ENCODE data around the gene PTRHD1. TPM values are rescaled to one million over a fixed set of nuclear protein-coding genes. Genes with fewer than 3 reads are reported as not detected.
"Not testable (repeated sequence)": the region's sequence is repeated elsewhere in the genome, so short reads cannot be mapped to it uniquely, and the experiment has no call there.

Gene PTRHD1
- total RNA-seq, 4 donors from 2014 or later, result 8.1 to 20.4 (median 15.6) TPM

DNA sequence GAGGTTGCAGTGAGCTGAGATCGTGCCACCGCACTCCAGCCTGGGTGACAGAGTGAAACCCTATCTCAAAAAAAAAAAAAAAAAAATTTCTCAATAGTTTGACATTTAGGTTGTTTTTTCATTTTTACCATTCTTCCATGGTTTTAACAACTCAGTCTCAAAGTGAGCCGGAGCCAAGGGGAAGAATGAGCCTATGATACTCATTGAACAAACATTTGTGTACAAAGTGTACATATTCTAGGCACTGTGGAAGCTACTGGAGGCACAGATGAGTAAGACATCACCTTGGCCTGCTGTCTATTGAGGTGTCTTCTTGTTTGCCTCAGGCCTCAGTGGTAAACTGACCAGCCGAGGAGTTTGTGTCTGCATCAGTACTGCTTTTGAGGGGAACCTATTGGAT is 22.0 kb upstream of the PTRHD1 start:
- no peak for DNase-seq (ENCODE audit: extremely low spot score)
- peaks cover 3 to 31% (median 20%) of the 10 kb centered on the region in 4 donors for H3K36me3 ChIP-seq
- 97% methylated on average over 4 of the region's 4 CpGs for WGBS

GRCh38 chr2:24814516-24814915 is 21.3 kb upstream of the PTRHD1 start:
- DNase-seq (ENCODE audit: extremely low spot score), result no peak
- Histone ChIP-seq H3K9me3 (no peaks in the 10 kb centered on the region), H3K4me3 (no peak overlapping the region), H3K27ac (replicated peaks in 1 of 4) (no peak overlapping the region), H3K27me3 (no peaks in the 10 kb centered on the region), H3K36me3 (peaks cover 0 to 25% (median 14%) of the 10 kb centered on the region in 4 donors), H3K4me1 (no peaks in the 10 kb centered on the region)
- intact Hi-C loops (cut with DNase I), result no loop called here
- TF ChIP-seq POLR2A (IDR thresholded peaks at IDR 0.05; ENCODE audit: low read depth), result no peak
- no peak for TF ChIP-seq EP300 (IDR thresholded peaks at IDR 0.05)
- TF ChIP-seq POLR2AphosphoS5 (IDR thresholded peaks at IDR 0.05), result no peak
- TF ChIP-seq CTCF (IDR thresholded peaks at IDR 0.05), result no peak
- WGBS, result 89% methylated on average over 4 of the region's 4 CpGs

More for the DNA sequence above, 22.0 kb upstream of the PTRHD1 start:
- no peaks in the 10 kb centered on the region for H3K9me3 ChIP-seq
- TF ChIP-seq CTCF (IDR thresholded peaks at IDR 0.05) (no peak), EP300 (IDR thresholded peaks at IDR 0.05) (no peak), POLR2A (IDR thresholded peaks at IDR 0.05; ENCODE audit: low read depth) (no peak)
- intact Hi-C loops (cut with DNase I), result no loop called here
- H3K4me3 ChIP-seq, result no peak overlapping the region
- no peaks in the 10 kb centered on the region for H3K27me3 ChIP-seq
- no peaks in the 10 kb centered on the region for H3K4me1 ChIP-seq
- no peak overlapping the region for H3K27ac ChIP-seq (replicated peaks in 1 of 4)

DNA sequence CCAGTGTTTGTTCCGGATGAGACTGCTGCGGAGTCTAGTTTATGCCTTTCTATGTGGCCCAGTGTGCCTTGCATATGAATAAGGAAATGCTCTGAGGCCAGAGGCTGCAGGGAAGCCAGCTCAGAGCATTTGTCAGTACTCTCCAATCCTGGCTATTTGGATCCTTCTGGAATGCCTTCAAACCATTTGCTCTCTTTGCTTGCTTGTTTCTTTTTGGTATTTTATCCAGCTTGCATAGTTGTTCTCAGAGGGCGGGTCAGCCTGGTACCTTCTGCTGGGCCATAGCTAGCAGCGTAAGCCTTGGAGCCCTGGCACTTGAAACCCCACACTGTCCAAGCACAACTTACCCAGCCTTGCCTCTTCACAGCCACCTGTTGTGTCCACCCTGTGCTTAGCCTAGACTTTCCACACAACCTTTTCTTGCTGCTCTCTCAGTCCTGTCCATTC is 20.5 kb upstream of the PTRHD1 start:
- H3K36me3 ChIP-seq, result peaks cover 0 to 20% (median 12%) of the 10 kb centered on the region in 4 donors
- H3K27ac ChIP-seq (replicated peaks in 1 of 4), result no peak overlapping the region
- TF ChIP-seq EP300 (IDR thresholded peaks at IDR 0.05), result no peak
- TF ChIP-seq POLR2AphosphoS5 (IDR thresholded peaks at IDR 0.05), result no peak
- H3K4me3 ChIP-seq, result no peak overlapping the region
- intact Hi-C loops (cut with DNase I), result no loop called here
- H3K4me1 ChIP-seq, result no peaks in the 10 kb centered on the region
- 92% methylated on average over 4 of the region's 4 CpGs for WGBS
- DNase-seq (ENCODE audit: extremely low spot score), result no peak
- no peaks in the 10 kb centered on the region for H3K9me3 ChIP-seq
- H3K27me3 ChIP-seq, result no peaks in the 10 kb centered on the region

DNA sequence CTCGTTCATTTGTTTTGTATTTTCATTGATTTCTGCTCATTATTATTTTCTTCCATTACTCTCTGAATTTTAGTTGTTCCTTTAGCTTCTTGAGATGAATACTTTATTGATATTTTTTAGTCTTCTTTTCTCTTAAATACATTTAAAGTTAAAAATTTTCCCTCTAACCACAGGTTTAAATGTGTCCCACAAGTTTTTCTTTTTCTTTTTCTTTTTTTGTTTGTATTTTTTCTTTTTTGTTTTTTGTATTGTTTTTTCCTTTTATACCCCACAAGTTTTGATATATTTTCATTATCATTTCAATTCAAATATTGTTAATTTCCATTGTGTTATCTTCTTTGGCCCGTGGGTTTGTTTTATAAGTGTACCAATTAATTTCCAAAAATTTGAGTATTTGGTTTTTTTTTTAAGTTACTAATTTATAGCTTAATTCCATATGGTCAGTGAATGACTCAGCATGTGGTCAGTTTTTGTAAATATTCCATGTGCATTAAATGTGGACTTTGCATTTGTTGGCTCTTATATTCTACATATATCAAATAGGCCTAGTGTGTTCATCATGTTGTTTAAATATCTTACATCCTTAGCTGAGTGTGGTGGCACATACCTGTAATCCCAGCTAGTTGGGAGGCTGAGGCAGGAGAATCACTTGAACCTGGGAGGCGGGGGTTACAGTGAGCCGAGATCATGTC is 16.3 kb upstream of the PTRHD1 start:
- Histone ChIP-seq H3K4me3 (no peak overlapping the region), H3K9me3 (peaks cover 0 to 10% (median 6%) of the 10 kb centered on the region in 4 donors), H3K27me3 (no peaks in the 10 kb centered on the region), H3K4me1 (no peaks in the 10 kb centered on the region), H3K27ac (replicated peaks in 1 of 4) (no peak overlapping the region), H3K36me3 (peaks cover 0 to 4% (median 0%) of the 10 kb centered on the region in 4 donors)
- WGBS, result 88% methylated on average over 4 of the region's 4 CpGs
- no peak for TF ChIP-seq CTCF (IDR thresholded peaks at IDR 0.05)
- no peak for TF ChIP-seq POLR2AphosphoS5 (IDR thresholded peaks at IDR 0.05)
- no peak for TF ChIP-seq EP300 (IDR thresholded peaks at IDR 0.05)
- TF ChIP-seq POLR2A (IDR thresholded peaks at IDR 0.05; ENCODE audit: low read depth), result no peak
- DNase-seq (ENCODE audit: extremely low spot score), result no peak
- intact Hi-C loops (cut with DNase I), result no loop called here

GRCh38 chr2:24806661-24807036 is 13.5 kb upstream of the PTRHD1 start:
- no peak for TF ChIP-seq POLR2AphosphoS5 (IDR thresholded peaks at IDR 0.05)
- no peak for TF ChIP-seq POLR2A (IDR thresholded peaks at IDR 0.05; ENCODE audit: low read depth)
- TF ChIP-seq CTCF (IDR thresholded peaks at IDR 0.05), result no peak
- TF ChIP-seq EP300 (IDR thresholded peaks at IDR 0.05), result no peak
- intact Hi-C loops (cut with DNase I), result no loop called here
- H3K27ac ChIP-seq (replicated peaks in 1 of 4), result no peak overlapping the region

DNA sequence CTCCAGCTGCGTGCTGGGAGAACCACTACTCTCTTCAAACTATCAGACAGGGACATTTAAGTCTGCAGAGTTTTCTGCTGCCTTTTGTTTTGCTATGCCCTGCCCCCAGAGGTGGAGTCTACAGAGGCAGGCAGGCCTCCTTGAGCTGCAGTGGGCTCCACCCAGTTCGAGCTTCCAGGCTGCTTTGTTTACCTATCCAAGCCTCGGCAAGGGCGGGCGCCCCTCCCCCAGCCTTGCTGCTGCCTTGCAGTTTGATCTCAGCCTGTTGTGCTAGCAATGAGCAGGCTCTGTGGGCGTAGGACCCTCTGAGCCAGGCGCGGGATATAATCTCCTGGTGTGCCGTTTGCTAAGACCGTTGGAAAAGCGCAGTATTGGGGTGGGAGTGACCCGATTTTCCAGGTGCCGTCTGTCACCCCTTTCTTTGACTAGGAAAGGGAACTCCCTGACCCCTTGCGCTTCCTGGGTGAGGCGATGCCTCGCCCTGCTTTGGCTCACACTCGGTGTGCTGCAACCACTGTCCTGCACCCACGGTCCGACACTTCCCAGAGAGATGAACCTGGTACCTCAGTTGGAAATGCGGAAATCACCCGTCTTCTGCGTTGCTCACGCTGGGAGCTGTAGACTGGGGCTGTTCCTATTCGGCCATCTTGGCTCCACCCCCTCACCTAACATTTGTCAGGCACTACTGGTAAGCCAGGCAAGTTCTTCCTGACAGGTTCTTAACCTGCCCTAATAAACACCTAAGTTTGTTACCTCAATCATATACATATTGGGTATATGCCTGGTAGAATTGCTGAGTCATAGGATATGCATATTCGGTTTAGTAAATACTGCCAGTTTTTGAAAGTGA is 12.8 kb upstream of the PTRHD1 start:
- intact Hi-C loops (cut with DNase I); H3K4me1 ChIP-seq; H3K4me3 ChIP-seq; H3K27me3 ChIP-seq; H3K27ac ChIP-seq (replicated peaks in 1 of 4); H3K36me3 ChIP-seq; DNase-seq (ENCODE audit: extremely low spot score): not testable (repeated sequence)
- peaks cover 0 to 10% (median 6%) of the 10 kb centered on the region in 4 donors for H3K9me3 ChIP-seq
- WGBS, result 91% methylated on average over 25 of the region's 25 CpGs

More at GRCh38 chr2:24806661-24807036, 13.5 kb upstream of the PTRHD1 start:
- Histone ChIP-seq H3K27me3 (no peaks in the 10 kb centered on the region), H3K4me3 (no peak overlapping the region), H3K9me3 (peaks cover 0 to 10% (median 6%) of the 10 kb centered on the region in 4 donors), H3K4me1 (no peaks in the 10 kb centered on the region), H3K36me3 (peaks cover 0 to 4% (median 0%) of the 10 kb centered on the region in 4 donors)
- no peak for DNase-seq (ENCODE audit: extremely low spot score)

DNA sequence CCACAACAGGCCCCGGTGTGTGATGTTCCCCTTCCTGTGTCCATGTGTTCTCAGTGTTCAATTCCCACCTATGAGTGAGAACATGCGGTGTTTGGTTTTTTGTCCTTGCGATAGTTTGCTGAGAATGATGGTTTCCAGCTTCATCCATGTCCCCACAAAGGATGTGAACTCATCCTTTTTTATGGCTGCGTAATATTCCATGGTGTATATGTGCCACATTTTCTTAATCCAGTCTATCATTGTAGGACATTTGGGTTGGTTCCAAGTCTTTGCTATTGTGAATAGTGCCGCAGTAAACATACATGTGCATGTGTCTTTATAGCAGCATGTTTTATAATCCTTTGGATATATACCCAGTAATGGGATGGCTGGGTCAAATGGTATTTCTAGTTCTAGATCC is 7.3 kb upstream of the PTRHD1 start:
- intact Hi-C loops (cut with DNase I); H3K4me1 ChIP-seq; H3K36me3 ChIP-seq; H3K4me3 ChIP-seq; H3K27ac ChIP-seq (replicated peaks in 1 of 4); H3K9me3 ChIP-seq; DNase-seq (ENCODE audit: extremely low spot score); H3K27me3 ChIP-seq: not testable (repeated sequence)
- WGBS, result 93% methylated on average over 5 of the region's 5 CpGs

Data from esophagus muscularis mucosa (tissue), 4 donors.